ENCODE results near the gene STK39.

Gene STK39

DNA sequence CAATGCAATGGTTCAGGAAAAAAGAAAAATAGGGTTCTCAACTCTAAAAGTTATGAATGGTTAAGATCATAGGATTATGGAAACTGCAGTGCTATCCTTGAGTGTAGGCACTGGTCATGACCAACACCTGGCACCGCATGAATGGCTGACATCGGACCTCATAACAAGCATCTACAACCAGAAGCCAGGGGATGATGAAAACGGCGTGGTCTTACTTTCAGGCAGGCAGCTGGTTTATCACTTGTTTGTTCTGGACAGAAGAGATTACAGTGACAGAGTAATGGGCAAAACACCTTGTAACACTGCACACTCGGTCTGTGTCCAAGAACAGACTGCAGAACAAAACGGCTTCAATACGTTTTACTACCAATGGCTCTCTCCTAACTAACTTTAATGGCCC is 132.8 kb downstream of the STK39 start:
- H3K4me3 ChIP-seq (ENCODE audit: low read length) = no peak overlapping the region
- TF ChIP-seq, protein P1, sequence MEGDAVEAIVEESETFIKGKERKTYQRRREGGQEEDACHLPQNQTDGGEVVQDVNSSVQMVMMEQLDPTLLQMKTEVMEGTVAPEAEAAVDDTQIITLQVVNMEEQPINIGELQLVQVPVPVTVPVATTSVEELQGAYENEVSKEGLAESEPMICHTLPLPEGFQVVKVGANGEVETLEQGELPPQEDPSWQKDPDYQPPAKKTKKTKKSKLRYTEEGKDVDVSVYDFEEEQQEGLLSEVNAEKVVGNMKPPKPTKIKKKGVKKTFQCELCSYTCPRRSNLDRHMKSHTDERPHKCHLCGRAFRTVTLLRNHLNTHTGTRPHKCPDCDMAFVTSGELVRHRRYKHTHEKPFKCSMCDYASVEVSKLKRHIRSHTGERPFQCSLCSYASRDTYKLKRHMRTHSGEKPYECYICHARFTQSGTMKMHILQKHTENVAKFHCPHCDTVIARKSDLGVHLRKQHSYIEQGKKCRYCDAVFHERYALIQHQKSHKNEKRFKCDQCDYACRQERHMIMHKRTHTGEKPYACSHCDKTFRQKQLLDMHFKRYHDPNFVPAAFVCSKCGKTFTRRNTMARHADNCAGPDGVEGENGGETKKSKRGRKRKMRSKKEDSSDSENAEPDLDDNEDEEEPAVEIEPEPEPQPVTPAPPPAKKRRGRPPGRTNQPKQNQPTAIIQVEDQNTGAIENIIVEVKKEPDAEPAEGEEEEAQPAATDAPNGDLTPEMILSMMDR (conservative IDR thresholded peaks at IDR 0.05; ENCODE audit: low read depth, low read length) = no peak
- DNase-seq (ENCODE audit: low read depth) = no peak

DNA sequence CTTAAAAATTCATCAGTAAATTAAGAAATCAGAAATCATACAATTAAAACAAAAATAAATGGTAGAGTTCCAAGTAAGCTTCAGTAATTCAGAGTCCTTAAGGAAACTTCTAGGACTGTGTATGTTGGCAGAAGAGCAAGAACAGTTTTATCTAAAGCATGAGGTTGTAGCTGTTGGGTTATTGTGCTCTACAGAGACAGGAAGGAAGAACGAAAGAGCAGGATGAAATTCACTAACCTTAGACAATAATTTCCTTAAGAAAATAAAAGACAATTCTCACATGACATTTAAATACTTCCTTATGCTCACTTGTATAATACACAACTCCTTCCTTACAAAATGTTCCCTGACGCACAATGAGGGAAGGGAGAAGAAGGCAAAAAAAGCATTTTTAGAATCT is 133.4 kb downstream of the STK39 start:
- no peak overlapping the region for H3K4me3 ChIP-seq (ENCODE audit: low read length)
- DNase-seq (ENCODE audit: low read depth) = no peak
- TF ChIP-seq, protein P1 (conservative IDR thresholded peaks at IDR 0.05; ENCODE audit: low read depth, low read length) = no peak

- TF ChIP-seq, protein P1 (conservative IDR thresholded peaks at IDR 0.05; ENCODE audit: low read depth, low read length) = no peak
- DNase-seq (ENCODE audit: low read depth) = no peak
These were observed 140.1 kb downstream of the STK39 start for GRCh38 chr2:168107322-168107721.

DNA sequence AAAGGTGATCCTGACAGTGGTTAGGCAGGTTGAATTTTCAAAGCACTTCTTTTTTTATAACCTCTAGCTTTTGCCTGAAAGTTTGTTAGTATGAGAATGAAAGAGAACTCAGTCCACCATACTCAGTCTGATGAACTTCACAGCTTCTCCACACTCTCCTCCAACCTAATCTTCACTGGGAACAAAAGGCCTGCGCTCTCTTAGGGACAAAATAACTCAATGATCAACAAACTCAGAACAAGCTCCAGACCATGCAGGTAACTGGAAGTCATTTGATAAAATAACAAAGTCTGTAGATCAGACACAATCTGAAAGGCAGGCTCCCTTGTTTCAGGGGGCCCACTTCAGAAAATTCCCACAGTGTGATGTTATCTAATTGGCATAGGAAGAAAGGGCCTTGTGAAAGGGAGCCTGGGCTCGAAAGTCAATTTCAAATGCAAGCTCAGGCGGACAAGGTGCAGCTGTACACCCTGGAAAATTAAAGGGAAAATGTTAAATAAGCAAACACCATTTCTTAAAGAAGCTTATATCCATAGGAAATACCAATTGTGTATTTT is 142.2 kb downstream of the STK39 start:
- TF ChIP-seq, protein P1 (conservative IDR thresholded peaks at IDR 0.05; ENCODE audit: low read depth, low read length) = no peak
- DNase-seq (ENCODE audit: low read depth) = no peak
- H3K4me3 ChIP-seq (ENCODE audit: low read length) = no peak overlapping the region

More at GRCh38 chr2:168107322-168107721, 140.1 kb downstream of the STK39 start:
- H3K4me3 ChIP-seq (ENCODE audit: low read length) = no peak overlapping the region

DNA sequence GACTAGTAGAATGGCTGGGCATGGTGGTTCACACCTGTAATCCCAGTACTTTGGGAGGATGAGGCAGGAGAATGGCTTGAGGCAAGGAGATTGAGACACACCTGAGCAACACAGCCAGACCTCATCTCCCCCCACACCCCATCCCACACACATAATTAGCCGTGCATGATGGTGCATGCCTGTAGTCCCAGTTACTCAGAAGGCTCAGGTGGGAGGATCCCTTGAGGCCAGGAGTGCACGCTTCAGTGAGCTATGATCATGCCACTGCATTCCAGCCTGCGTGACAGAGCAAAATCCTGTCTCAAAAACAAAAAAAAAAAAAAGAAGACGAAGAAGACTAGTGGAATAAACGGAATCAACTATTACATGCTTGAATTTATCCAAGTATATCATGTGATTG is 150.0 kb downstream of the STK39 start:
- DNase-seq (ENCODE audit: low read depth) = no peak
- no peak overlapping the region for H3K4me3 ChIP-seq (ENCODE audit: low read length)
- TF ChIP-seq, protein P1 (conservative IDR thresholded peaks at IDR 0.05; ENCODE audit: low read depth, low read length) = no peak

DNA sequence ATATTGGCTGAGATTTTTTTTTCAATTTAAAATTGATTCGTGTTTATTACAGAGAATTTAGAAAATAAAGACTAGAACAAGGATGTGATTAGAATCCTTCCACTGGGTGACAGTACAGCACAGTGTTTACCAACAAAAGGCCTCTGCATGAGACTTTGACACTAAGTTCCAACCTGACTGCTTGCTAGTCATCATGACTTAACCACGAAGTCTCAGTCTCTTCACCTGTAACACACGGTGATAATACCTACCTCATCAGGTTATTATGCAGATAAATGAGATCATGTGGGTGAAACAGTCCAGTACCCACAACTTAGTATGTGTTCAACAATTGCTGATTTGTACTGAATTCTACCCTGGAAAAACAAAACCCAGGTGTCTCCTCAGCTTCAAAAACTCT is 151.2 kb downstream of the STK39 start:
- TF ChIP-seq, protein P1 (conservative IDR thresholded peaks at IDR 0.05; ENCODE audit: low read depth, low read length) = no peak
- no peak for DNase-seq (ENCODE audit: low read depth)
- no peak overlapping the region for H3K4me3 ChIP-seq (ENCODE audit: low read length)

DNA sequence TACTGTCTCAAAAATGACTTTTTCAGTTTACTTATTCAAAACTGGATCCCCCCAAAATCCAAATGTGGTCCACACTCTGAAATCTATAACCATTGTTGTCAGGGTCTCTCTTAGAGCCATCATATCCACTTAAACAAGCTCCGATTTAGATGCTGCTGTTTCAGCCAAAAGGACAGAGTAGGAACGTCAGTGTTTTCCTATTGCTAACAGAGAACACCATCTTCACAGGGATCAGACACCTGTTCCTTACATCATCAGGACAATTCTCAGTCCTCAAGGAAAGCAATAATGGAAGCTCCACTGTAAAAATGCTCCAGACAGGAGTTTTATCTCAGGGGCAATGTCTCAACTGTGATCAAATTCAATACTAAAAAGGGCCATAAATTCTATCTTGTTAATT is 155.4 kb downstream of the STK39 start:
- TF ChIP-seq, protein P1 (conservative IDR thresholded peaks at IDR 0.05; ENCODE audit: low read depth, low read length) = no peak
- DNase-seq (ENCODE audit: low read depth) = no peak
- H3K4me3 ChIP-seq (ENCODE audit: low read length) = no peak overlapping the region

Data from retinal pigment epithelial cell (primary cell).